A673 (cell line): ENCODE results near the gene EFCAB7. TPM values are rescaled to one million over a fixed set of nuclear protein-coding genes. Genes with fewer than 3 reads are reported as not detected.

ENCODE experiments used
- BruUV-seq: library from RNA; stranded (reverse); fragments of 400-500 nt; replicated peaks from 2 replicates; lab custom pipeline; 2021; lab: Mats Ljungman, UMichigan
- CTCF ChIA-PET: fragments of 300-600 bp; sonication (Branson Sonifier 250); formaldehyde crosslinking; loops from one replicate; lab custom pipeline; 2022; ENCODE audit warnings: antibody characterized with exemption; lab: Charles Lee
- POLR2A ChIA-PET: fragments of 300-600 bp; sonication (Branson Sonifier 250); formaldehyde crosslinking; loops from one replicate; lab custom pipeline; 2022; ENCODE audit warnings: antibody characterized with exemption; ENCODE audit not compliant: low non-redundant PET; lab: Charles Lee
- DNase-seq: peaks from one replicate; pipeline ENCODE4 v3.0.0-alpha.2; 2015; ENCODE audit warnings: low spot score
- H3K27ac ChIP-seq: fragments of 200-600 bp; sonication (generic); 2 replicates; pipeline ENCODE4 v1.5.1; 2016; ENCODE audit warnings: mixed run types, low read depth, mild to moderate bottlenecking, mixed read lengths, antibody characterized with exemption, low read length; ENCODE audit not compliant: poor library complexity, severe bottlenecking
- H3K27me3 ChIP-seq: fragments of 200-600 bp; sonication (generic); replicated peaks from 2 replicates; pipeline ENCODE4 v1.6.1; 2017; ENCODE audit warnings: mixed run types, low read depth, mild to moderate bottlenecking, mixed read lengths, antibody characterized with exemption, low read length; ENCODE audit not compliant: insufficient read depth, poor library complexity
- H3K36me3 ChIP-seq: fragments of 200-600 bp; sonication (generic); 2 replicates; pipeline ENCODE4 v1.6.1; 2016; ENCODE audit warnings: mixed run types, mild to moderate bottlenecking, mixed read lengths, antibody characterized with exemption, low read length; ENCODE audit not compliant: insufficient read depth, poor library complexity, severe bottlenecking
- H3K4me1 ChIP-seq: fragments of 200-600 bp; sonication (generic); 2 replicates; pipeline ENCODE4 v1.6.1; 2017; ENCODE audit warnings: mixed run types, mild to moderate bottlenecking, mixed read lengths, antibody characterized with exemption, low read length; ENCODE audit not compliant: insufficient read depth, poor library complexity, severe bottlenecking
- H3K4me3 ChIP-seq: fragments of 200-600 bp; sonication (generic); 2 replicates; pipeline ENCODE4 v1.5.1; 2016; ENCODE audit warnings: low read depth, mixed run types, mild to moderate bottlenecking, mixed read lengths, low read length; ENCODE audit not compliant: poor library complexity, severe bottlenecking
- H3K9me3 ChIP-seq: fragments of 200-600 bp; sonication (generic); 2 replicates; pipeline ENCODE4 v1.6.1; 2016; ENCODE audit warnings: mixed run types, low read depth, mild to moderate bottlenecking, mixed read lengths, antibody characterized with exemption, low read length; ENCODE audit not compliant: poor library complexity, severe bottlenecking
- CTCF ChIP-seq: fragments of 300-800, 200-600 bp; sonication (generic); conservative IDR thresholded peaks from 2 replicates; pipeline ENCODE4 v1.5.1; 2017; ENCODE audit warnings: low read depth, mild to moderate bottlenecking, antibody characterized with exemption, low read length, moderate library complexity, mixed read lengths
- EZH2 ChIP-seq: fragments of 200-600 bp; sonication (generic); IDR thresholded peaks from 2 replicates; pipeline ENCODE4 v1.6.1; 2017; ENCODE audit warnings: borderline replicate concordance, low read depth, mild to moderate bottlenecking, mixed read lengths, antibody characterized with exemption, low read length; ENCODE audit not compliant: poor library complexity, severe bottlenecking
- intact Hi-C: fragments of 100-400 bp; cut with micrococcal nuclease; formaldehyde crosslinking; loops from one replicate; pipeline ENCODE4 v1.10.0; 2022; ENCODE audit not compliant: unreplicated experiment
- total RNA-seq: library from RNA; stranded (reverse); gene quantifications from 2 replicates; pipeline ENCODE4 v1.2.3, GENCODE V29; 2021

Gene EFCAB7
- total RNA-seq, 1 experiment from 2014 or later, result 21.6 TPM

- TF ChIP-seq CTCF (no peak), EZH2 (no peak)
- Histone ChIP-seq H3K27ac (peak overlapping the region; percentile 95), H3K27me3 (no peaks in the 10 kb centered on the region), H3K4me1 (peaks cover 20% of the 10 kb centered on the region), H3K4me3 (peak overlapping the region; percentile 63), H3K9me3 (no peaks in the 10 kb centered on the region), H3K36me3 (peaks cover 23% of the 10 kb centered on the region)
- peak; percentile 15 for DNase-seq
- intact Hi-C loops, result no loop called here
- ChIA-PET CTCF (no interaction called here), POLR2A (no interaction called here)
- BruUV-seq, result no TSS peak
Measured at GRCh38 chr1:63524201-63524600, 876 bp downstream of the EFCAB7 start.

- POLR2A ChIA-PET, result no interaction called here
- DNase-seq, result no peak
- Histone ChIP-seq H3K4me3 (no peak overlapping the region), H3K36me3 (peaks cover 40% of the 10 kb centered on the region), H3K27ac (no peak overlapping the region), H3K9me3 (no peaks in the 10 kb centered on the region), H3K27me3 (no peaks in the 10 kb centered on the region), H3K4me1 (no peaks in the 10 kb centered on the region)
- no TSS peak for BruUV-seq
- CTCF ChIA-PET, result no interaction called here
- intact Hi-C loops, result loop anchor here (10.0 kb wide), 1 partner anchor 208 kb away; the partner anchor contains the start of gene FOXD3
- TF ChIP-seq EZH2 (no peak), CTCF (no peak)
Measured at GRCh38 chr1:63532727-63533126, 9.4 kb downstream of the EFCAB7 start.

- POLR2A ChIA-PET, result no interaction called here
- Histone ChIP-seq H3K4me1 (no peaks in the 10 kb centered on the region), H3K27ac (no peak overlapping the region), H3K36me3 (peaks cover 34% of the 10 kb centered on the region), H3K9me3 (no peaks in the 10 kb centered on the region), H3K4me3 (no peak overlapping the region), H3K27me3 (no peaks in the 10 kb centered on the region)
- BruUV-seq, result no TSS peak
- DNase-seq, result no peak
- CTCF ChIA-PET, result no interaction called here
- intact Hi-C loops, result loop anchor here (10.0 kb wide), 1 partner anchor 209 kb away; the partner anchor contains the start of gene FOXD3
- no peak for TF ChIP-seq EZH2
- no peak for TF ChIP-seq CTCF
Measured at GRCh38 chr1:63533931-63534330, 10.6 kb downstream of the EFCAB7 start.
